Activated naive CD4-positive, alpha-beta T cell treated with anti-CD3 and anti-CD28 coated beads for 36 hours (primary cell): ENCODE results near the gene MKNK1. TPM values are rescaled to one million over a fixed set of nuclear protein-coding genes. Genes with fewer than 3 reads are reported as not detected.

Source experiments
- CTCF ChIA-PET: fragments of 350-600 bp; sonication (Branson Sonifier 250); formaldehyde crosslinking; loops from one replicate; lab custom pipeline; 2021; ENCODE audit warnings: antibody characterized with exemption; lab: Charles Lee
- DNase-seq: peaks from one replicate; pipeline ENCODE4 v3.0.0-alpha.2; 2020
- H3K27ac Mint-ChIP-seq: one replicate; pipeline ENCODE4 v1.8.0; 2021; ENCODE audit warnings: mild to moderate bottlenecking, mixed read lengths
- H3K27me3 Mint-ChIP-seq: one replicate; pipeline ENCODE4 v1.8.0; 2021; ENCODE audit warnings: low read depth, mixed read lengths
- H3K36me3 Mint-ChIP-seq: one replicate; pipeline ENCODE4 v1.8.0; 2021; ENCODE audit warnings: low read depth, mixed read lengths
- H3K4me1 Mint-ChIP-seq: one replicate; pipeline ENCODE4 v1.8.0; 2021; ENCODE audit warnings: low read depth, mixed read lengths
- H3K4me3 Mint-ChIP-seq: one replicate; pipeline ENCODE4 v1.8.0; 2021; ENCODE audit warnings: mild to moderate bottlenecking, moderate library complexity, mixed read lengths
- H3K9me3 Mint-ChIP-seq: one replicate; pipeline ENCODE4 v1.8.0; 2021; ENCODE audit warnings: mixed read lengths
- intact Hi-C: fragments of 100-400 bp; cut with micrococcal nuclease; formaldehyde crosslinking; loops from one replicate; pipeline ENCODE4 v1.15.1; 2023
- total RNA-seq, 2 experiments: library from RNA; stranded (reverse); gene quantifications; one replicate each; pipeline ENCODE4 v1.2.3, GENCODE V29; 2021

MKNK1 gene
- total RNA-seq, 2 experiments from 2014 or later = 18.5 to 21.2 TPM

GRCh38 chr1:46639547-46639946 lies 35.5 kb upstream of the MKNK1 start:
- H3K27me3 Mint-ChIP-seq = no peaks in the 10 kb centered on the region
- peaks cover 11% of the 10 kb centered on the region for H3K36me3 Mint-ChIP-seq
- no peaks in the 10 kb centered on the region for H3K4me1 Mint-ChIP-seq
- DNase-seq = no peak
- no peaks in the 10 kb centered on the region for H3K9me3 Mint-ChIP-seq
- no peak overlapping the region for H3K4me3 Mint-ChIP-seq
- CTCF ChIA-PET = interaction anchor here (0.5 kb wide), 1 partner anchor 8 kb away, joined by 3 read pairs; no protein-coding TSS in a partner anchor
- H3K27ac Mint-ChIP-seq = no peak overlapping the region
- intact Hi-C loops = no loop called here

- Mint-ChIP-seq H3K27ac (no peak overlapping the region), H3K36me3 (peaks cover 13% of the 10 kb centered on the region), H3K4me1 (no peaks in the 10 kb centered on the region), H3K9me3 (no peaks in the 10 kb centered on the region), H3K4me3 (no peak overlapping the region), H3K27me3 (no peaks in the 10 kb centered on the region)
- CTCF ChIA-PET = no interaction called here
- no peak for DNase-seq
- intact Hi-C loops = no loop called here
Observed at GRCh38 chr1:46638921-46639320, 34.9 kb upstream of the MKNK1 start.

- no peaks in the 10 kb centered on the region for H3K9me3 Mint-ChIP-seq
- no peaks in the 10 kb centered on the region for H3K4me1 Mint-ChIP-seq
- H3K27ac Mint-ChIP-seq = peak overlapping the region; percentile 17
- H3K4me3 Mint-ChIP-seq = no peak overlapping the region
- intact Hi-C loops = no loop called here
- H3K27me3 Mint-ChIP-seq = no peaks in the 10 kb centered on the region
- peaks cover 14% of the 10 kb centered on the region for H3K36me3 Mint-ChIP-seq
- DNase-seq = no peak
- CTCF ChIA-PET = interaction anchor here (0.6 to 0.9 kb wide), 2 partner anchors 44 to 199 kb away, joined by 3 to 4 read pairs; no protein-coding TSS in a partner anchor
Observed at GRCh38 chr1:46637444-46638083, 33.5 kb upstream of the MKNK1 start.

DNA sequence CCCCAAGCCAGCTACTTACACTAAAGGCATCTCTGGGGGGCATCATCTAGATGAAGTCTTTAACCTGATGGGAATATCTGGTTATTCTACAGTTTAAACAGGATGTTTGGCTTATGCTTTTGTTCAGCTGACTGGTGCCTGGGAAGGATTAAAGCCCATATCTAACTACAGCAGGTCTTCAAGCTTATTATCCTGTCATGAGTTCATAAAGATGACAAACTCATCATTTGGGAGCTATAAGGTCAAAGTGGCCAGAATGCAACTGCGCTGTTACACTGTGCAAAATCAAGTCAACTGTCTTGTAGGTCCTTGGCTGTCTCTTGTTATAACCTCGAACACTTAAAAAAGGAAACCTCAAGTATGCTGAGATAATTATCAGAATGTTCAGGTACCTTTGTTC lies 31.1 kb upstream of the MKNK1 start:
- peaks cover 15% of the 10 kb centered on the region for H3K36me3 Mint-ChIP-seq
- intact Hi-C loops = no loop called here
- no peaks in the 10 kb centered on the region for H3K9me3 Mint-ChIP-seq
- no peaks in the 10 kb centered on the region for H3K4me1 Mint-ChIP-seq
- H3K27ac Mint-ChIP-seq = no peak overlapping the region
- DNase-seq = no peak
- no peaks in the 10 kb centered on the region for H3K27me3 Mint-ChIP-seq
- CTCF ChIA-PET = no interaction called here
- H3K4me3 Mint-ChIP-seq = no peak overlapping the region

- intact Hi-C loops = no loop called here
- DNase-seq = no peak
- Mint-ChIP-seq H3K27ac (no peak overlapping the region), H3K4me1 (no peaks in the 10 kb centered on the region), H3K9me3 (no peaks in the 10 kb centered on the region), H3K36me3 (peaks cover 9% of the 10 kb centered on the region), H3K4me3 (no peak overlapping the region), H3K27me3 (no peaks in the 10 kb centered on the region)
- CTCF ChIA-PET = interaction anchor here (0.6 kb wide), 2 partner anchors 47 to 669 kb away, joined by 3 to 4 read pairs; no protein-coding TSS in a partner anchor
Observed at GRCh38 chr1:46630719-46631118, 26.7 kb upstream of the MKNK1 start.

DNA sequence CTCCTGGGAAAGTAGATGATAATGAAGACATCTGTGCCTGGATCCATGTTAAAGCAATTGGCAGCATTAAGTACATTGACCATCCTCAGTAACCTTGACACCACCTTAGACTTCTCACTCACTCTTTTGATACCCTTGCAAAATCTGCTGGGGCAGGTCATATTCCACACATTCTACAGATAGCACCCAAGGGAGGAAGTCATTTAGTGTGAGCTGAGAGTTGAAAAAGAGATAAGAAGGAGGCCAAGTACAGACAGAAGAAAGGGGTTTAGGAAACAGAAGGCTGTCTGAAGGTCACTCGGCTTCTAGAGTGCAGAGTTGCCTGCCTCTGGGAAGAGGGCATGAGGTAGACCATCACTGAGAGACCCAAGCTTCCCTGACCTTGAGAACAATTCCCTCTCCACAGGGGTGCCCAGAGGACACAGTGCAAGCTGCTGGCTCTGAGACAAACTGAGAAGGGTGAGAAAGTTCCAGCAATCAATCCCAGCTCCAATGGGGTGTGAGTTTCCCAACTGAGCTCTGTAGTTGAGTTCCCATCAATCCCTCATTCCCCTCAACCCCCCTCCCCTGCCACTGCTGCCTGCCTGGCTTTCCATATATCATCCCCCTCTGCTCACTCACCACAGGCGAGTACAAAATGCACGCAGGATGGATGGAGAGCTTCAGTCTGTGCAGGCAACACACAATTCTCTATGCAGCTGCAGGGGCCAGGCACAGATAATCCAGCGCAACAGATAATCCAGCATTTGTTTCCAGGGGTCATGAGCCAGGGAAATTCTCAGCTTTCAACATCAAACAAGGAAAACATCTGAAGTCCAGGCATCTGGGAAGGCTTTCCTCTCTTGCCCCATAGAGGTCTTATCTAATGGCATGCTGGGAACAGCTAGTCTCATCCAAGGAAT lies 19.9 kb upstream of the MKNK1 start:
- Mint-ChIP-seq H3K27me3 (no peaks in the 10 kb centered on the region), H3K4me1 (no peaks in the 10 kb centered on the region), H3K4me3 (no peak overlapping the region), H3K36me3 (no peaks in the 10 kb centered on the region), H3K9me3 (no peaks in the 10 kb centered on the region), H3K27ac (no peak overlapping the region)
- intact Hi-C loops = no loop called here
- CTCF ChIA-PET = interaction anchor here (1.2 kb wide), 1 partner anchor 21 kb away, joined by 4 read pairs; no protein-coding TSS in a partner anchor
- DNase-seq = no peak

GRCh38 chr1:46622344-46622743 lies 18.3 kb upstream of the MKNK1 start:
- CTCF ChIA-PET = interaction anchor here (0.6 to 1.4 kb wide), 4 partner anchors 17 to 103 kb away, joined by 4 to 5 read pairs (median 5); no protein-coding TSS in a partner anchor
- Mint-ChIP-seq H3K27me3 (no peaks in the 10 kb centered on the region), H3K4me3 (no peak overlapping the region), H3K36me3 (no peaks in the 10 kb centered on the region), H3K9me3 (no peaks in the 10 kb centered on the region), H3K27ac (no peak overlapping the region), H3K4me1 (peaks cover under 1% of the 10 kb centered on the region)
- peak; percentile 30 for DNase-seq
- intact Hi-C loops = loop anchor here (1.0 kb wide), 1 partner anchor 103 kb away; no protein-coding TSS in a partner anchor

DNA sequence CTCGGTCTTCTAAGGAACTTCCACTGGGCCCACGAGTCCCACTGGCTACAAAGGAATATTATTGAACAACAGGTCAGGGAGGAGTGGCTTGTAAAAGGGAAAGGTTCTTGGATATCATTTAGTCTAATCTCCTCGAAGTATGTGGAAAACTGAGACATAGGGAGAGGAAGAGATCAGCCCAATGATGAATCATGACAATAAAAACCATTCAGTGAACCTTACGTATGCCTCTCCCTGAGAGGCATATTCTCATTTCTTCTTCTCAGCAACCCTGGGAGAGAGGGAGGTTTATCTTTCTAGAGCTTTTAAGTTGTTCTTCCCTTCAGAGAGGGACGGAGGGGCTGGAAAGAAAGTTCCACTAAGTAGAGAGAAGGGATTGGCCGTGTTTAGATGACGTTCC lies 17.9 kb upstream of the MKNK1 start:
- H3K9me3 Mint-ChIP-seq = no peaks in the 10 kb centered on the region
- H3K36me3 Mint-ChIP-seq = no peaks in the 10 kb centered on the region
- CTCF ChIA-PET = interaction anchor here (0.6 to 1.4 kb wide), 3 partner anchors 17 to 103 kb away, joined by 5 read pairs; no protein-coding TSS in a partner anchor
- no peak overlapping the region for H3K27ac Mint-ChIP-seq
- no peak overlapping the region for H3K4me3 Mint-ChIP-seq
- peaks cover 5% of the 10 kb centered on the region for H3K4me1 Mint-ChIP-seq
- intact Hi-C loops = loop anchor here (1.0 kb wide), 1 partner anchor 103 kb away; no protein-coding TSS in a partner anchor
- H3K27me3 Mint-ChIP-seq = no peaks in the 10 kb centered on the region
- no peak for DNase-seq

DNA sequence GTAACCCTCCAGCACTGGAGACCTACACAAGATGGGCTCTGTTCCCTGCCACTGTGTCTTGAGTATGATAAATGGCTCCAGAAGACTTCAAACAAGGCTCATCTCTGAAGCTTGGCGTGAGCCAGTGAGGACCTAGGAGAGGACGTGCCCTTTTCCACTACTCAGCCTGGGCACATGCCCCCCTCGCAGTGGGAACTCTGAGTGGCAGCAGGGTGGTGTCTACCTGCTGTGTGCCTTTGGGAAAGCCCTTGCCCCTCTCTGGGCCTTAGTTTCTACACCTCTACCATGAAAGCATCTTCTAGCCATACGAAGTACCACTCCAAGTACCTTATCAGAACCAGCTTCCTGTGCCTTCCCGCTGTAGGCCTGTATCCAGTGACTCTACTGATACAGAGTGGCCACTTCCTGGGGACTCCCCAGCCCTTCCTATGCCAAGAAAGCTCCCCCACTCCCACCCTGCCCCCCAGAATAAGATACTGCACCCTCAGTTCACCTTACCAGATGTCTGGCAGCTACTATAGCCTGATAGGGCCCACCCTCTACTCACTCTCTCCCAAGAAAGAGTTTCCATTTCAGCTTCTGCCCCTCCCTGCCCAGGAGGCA lies 15.7 kb upstream of the MKNK1 start:
- no peaks in the 10 kb centered on the region for H3K36me3 Mint-ChIP-seq
- intact Hi-C loops = no loop called here
- no peak overlapping the region for H3K27ac Mint-ChIP-seq
- peaks cover 21% of the 10 kb centered on the region for H3K4me1 Mint-ChIP-seq
- H3K9me3 Mint-ChIP-seq = no peaks in the 10 kb centered on the region
- DNase-seq = no peak
- CTCF ChIA-PET = no interaction called here
- no peaks in the 10 kb centered on the region for H3K27me3 Mint-ChIP-seq
- H3K4me3 Mint-ChIP-seq = no peak overlapping the region

DNA sequence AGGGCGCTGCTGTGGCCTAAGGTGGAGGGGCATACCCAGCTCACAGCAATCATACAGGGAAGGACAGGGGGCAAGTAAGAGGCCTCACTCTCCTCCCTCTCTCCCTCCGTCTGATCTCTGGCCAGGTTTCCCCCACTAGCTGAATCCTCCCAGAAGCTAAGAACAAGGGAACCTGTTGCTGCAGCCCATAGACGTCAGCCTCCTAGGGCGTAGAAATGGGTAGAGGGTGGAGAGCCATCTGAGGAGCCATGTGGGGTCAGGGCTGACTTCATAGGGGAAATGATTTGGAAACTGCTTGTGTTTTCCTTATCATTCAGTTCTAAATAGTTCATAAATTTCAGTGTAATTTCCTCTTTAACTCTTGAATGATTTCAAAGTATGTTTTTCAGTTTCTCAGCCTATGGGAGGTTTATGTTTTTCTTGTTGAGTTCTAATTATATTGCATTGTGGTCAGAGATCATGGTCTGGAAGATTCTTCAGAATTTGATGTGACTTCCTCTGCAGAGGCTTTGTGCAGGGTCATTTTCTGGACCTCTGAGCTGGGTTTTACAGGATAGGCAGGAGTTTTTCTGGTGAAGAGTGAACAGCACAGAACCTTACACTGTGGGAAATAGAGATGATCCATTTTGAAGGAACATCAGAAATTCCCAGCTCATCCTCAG lies 14.8 kb upstream of the MKNK1 start:
- Mint-ChIP-seq H3K27ac (no peak overlapping the region), H3K27me3 (no peaks in the 10 kb centered on the region)
- intact Hi-C loops = no loop called here

DNA sequence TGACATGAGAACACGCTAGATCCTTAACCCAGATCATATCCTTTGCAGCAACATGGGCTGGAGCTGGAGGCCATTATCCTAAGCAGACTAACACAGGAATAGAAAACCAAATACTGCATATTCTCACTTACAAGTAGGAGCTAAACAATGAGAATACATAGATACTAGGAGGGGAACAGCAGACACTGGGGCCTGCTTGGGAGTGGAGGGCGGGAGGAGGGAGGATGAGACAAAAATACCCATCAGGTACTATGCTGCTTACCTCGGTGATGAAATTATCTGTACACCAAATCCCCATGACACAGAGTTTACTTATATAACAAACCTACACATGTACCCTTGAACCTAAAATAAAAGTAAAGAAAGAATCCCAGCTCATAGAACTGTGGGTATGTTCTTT lies 13.8 kb upstream of the MKNK1 start:
- Mint-ChIP-seq H3K27me3 (no peaks in the 10 kb centered on the region), H3K36me3 (no peaks in the 10 kb centered on the region), H3K9me3 (no peaks in the 10 kb centered on the region), H3K27ac (no peak overlapping the region), H3K4me3 (peak overlapping the region; percentile 86), H3K4me1 (peaks cover 40% of the 10 kb centered on the region)
- intact Hi-C loops = no loop called here
- no peak for DNase-seq
- CTCF ChIA-PET = interaction anchor here (1.6 to 2.4 kb wide), 2 partner anchors 14 to 107 kb away, joined by 6 to 13 read pairs; partner anchors contain the start of gene MKNK1

More for the DNA sequence above, 14.8 kb upstream of the MKNK1 start:
- peaks cover 30% of the 10 kb centered on the region for H3K4me1 Mint-ChIP-seq
- H3K36me3 Mint-ChIP-seq = no peaks in the 10 kb centered on the region
- CTCF ChIA-PET = interaction anchor here (1.6 to 2.4 kb wide), 2 partner anchors 15 to 106 kb away, joined by 6 to 13 read pairs; partner anchors contain the start of gene MKNK1
- H3K4me3 Mint-ChIP-seq = no peak overlapping the region
- no peaks in the 10 kb centered on the region for H3K9me3 Mint-ChIP-seq
- DNase-seq = no peak
